ENCODE results near the gene PIGN. TPM values are rescaled to one million over a fixed set of nuclear protein-coding genes. Genes with fewer than 3 reads are reported as not detected.

Gene PIGN
- total RNA-seq, 2 donors from 2014 or later, result 38.2 to 48.8 TPM

- Mint-ChIP-seq H3K4me1 (peaks cover 3% of the 10 kb centered on the region), H3K27me3 (ENCODE audit: insufficient read depth) (no peaks in the 10 kb centered on the region), H3K4me3 (no peak overlapping the region), H3K36me3 (ENCODE audit: low read depth) (peaks cover 11% of the 10 kb centered on the region), H3K9me3 (no peaks in the 10 kb centered on the region), H3K27ac (no peak overlapping the region)
- peaks cover 5% of the 10 kb centered on the region for H3K36me3 ChIP-seq (ENCODE audit: control insufficient read depth, insufficient read depth, low read length)
- H3K9ac ChIP-seq (ENCODE audit: extremely low read depth, low read length, poor library complexity, severe bottlenecking), result no peak overlapping the region
- no peaks in the 10 kb centered on the region for H3K4me1 ChIP-seq (ENCODE audit: control insufficient read depth, insufficient read depth, low read length)
- TF ChIP-seq CTCF (conservative IDR thresholded peaks at IDR 0.05), result no peak
- DNase-seq, result no peak
- H3K4me3 ChIP-seq (ENCODE audit: low read length), result no peak overlapping the region
- no peaks in the 10 kb centered on the region for H3K9me3 ChIP-seq (ENCODE audit: control insufficient read depth, low read length)
- no peak overlapping the region for H3K27ac ChIP-seq (ENCODE audit: low read depth, low read length)
- H3K27me3 ChIP-seq (ENCODE audit: control insufficient read depth, insufficient read depth, low read length, poor library complexity, severe bottlenecking), result no peaks in the 10 kb centered on the region
These were observed 97.7 kb downstream of the PIGN start for GRCh38 chr18:62089174-62089573.

- no peak overlapping the region for H3K9ac ChIP-seq (ENCODE audit: extremely low read depth, low read length, poor library complexity, severe bottlenecking)
- Mint-ChIP-seq H3K4me1 (peaks cover 11% of the 10 kb centered on the region), H3K36me3 (ENCODE audit: low read depth) (peaks cover 11% of the 10 kb centered on the region), H3K27ac (no peak overlapping the region), H3K4me3 (no peak overlapping the region), H3K9me3 (no peaks in the 10 kb centered on the region), H3K27me3 (ENCODE audit: insufficient read depth) (no peaks in the 10 kb centered on the region)
- H3K36me3 ChIP-seq (ENCODE audit: control insufficient read depth, insufficient read depth, low read length), result peaks cover 5% of the 10 kb centered on the region
- no peaks in the 10 kb centered on the region for H3K27me3 ChIP-seq (ENCODE audit: control insufficient read depth, insufficient read depth, low read length, poor library complexity, severe bottlenecking)
- 90% methylated on average over 2 of the region's 2 CpGs; no CpG with 5 or more reads in 1 of the 2 experiments for WGBS, 2 experiments (ENCODE audit: insufficient coverage in 1 of 2, insufficient read length in 1 of 2)
- H3K4me1 ChIP-seq (ENCODE audit: control insufficient read depth, insufficient read depth, low read length), result no peaks in the 10 kb centered on the region
- no peak overlapping the region for H3K4me3 ChIP-seq (ENCODE audit: low read length)
- DNase-seq, result no peak
- H3K27ac ChIP-seq (ENCODE audit: low read depth, low read length), result no peak overlapping the region
- no peak for TF ChIP-seq CTCF (conservative IDR thresholded peaks at IDR 0.05)
- no peaks in the 10 kb centered on the region for H3K9me3 ChIP-seq (ENCODE audit: control insufficient read depth, low read length)
These were observed 98.7 kb downstream of the PIGN start for GRCh38 chr18:62088156-62088555.

- Histone ChIP-seq H3K9me3 (ENCODE audit: control insufficient read depth, low read length) (no peaks in the 10 kb centered on the region), H3K9ac (ENCODE audit: extremely low read depth, low read length, poor library complexity, severe bottlenecking) (no peak overlapping the region), H3K27me3 (ENCODE audit: control insufficient read depth, insufficient read depth, low read length, poor library complexity, severe bottlenecking) (no peaks in the 10 kb centered on the region), H3K4me3 (ENCODE audit: low read length) (no peak overlapping the region), H3K27ac (ENCODE audit: low read depth, low read length) (no peak overlapping the region), H3K36me3 (ENCODE audit: control insufficient read depth, insufficient read depth, low read length) (peaks cover 5% of the 10 kb centered on the region), H3K4me1 (ENCODE audit: control insufficient read depth, insufficient read depth, low read length) (no peaks in the 10 kb centered on the region)
- H3K27me3 Mint-ChIP-seq (ENCODE audit: insufficient read depth), result no peaks in the 10 kb centered on the region
- TF ChIP-seq CTCF (conservative IDR thresholded peaks at IDR 0.05), result no peak
- H3K4me3 Mint-ChIP-seq, result no peak overlapping the region
- DNase-seq, result no peak
- no peaks in the 10 kb centered on the region for H3K9me3 Mint-ChIP-seq
- 94 to 97% methylated on average over 3 to 5 of the region's 5 CpGs for WGBS, 2 experiments (ENCODE audit: insufficient coverage in 1 of 2, insufficient read length in 1 of 2)
- no peak overlapping the region for H3K27ac Mint-ChIP-seq
- peaks cover 11% of the 10 kb centered on the region for H3K36me3 Mint-ChIP-seq (ENCODE audit: low read depth)
- H3K4me1 Mint-ChIP-seq, result peaks cover 11% of the 10 kb centered on the region
These were observed 101.1 kb downstream of the PIGN start for GRCh38 chr18:62085756-62086155.

Data from endodermal cell (in vitro differentiated cells).